ENCODE results near the gene KLF11.

DNA sequence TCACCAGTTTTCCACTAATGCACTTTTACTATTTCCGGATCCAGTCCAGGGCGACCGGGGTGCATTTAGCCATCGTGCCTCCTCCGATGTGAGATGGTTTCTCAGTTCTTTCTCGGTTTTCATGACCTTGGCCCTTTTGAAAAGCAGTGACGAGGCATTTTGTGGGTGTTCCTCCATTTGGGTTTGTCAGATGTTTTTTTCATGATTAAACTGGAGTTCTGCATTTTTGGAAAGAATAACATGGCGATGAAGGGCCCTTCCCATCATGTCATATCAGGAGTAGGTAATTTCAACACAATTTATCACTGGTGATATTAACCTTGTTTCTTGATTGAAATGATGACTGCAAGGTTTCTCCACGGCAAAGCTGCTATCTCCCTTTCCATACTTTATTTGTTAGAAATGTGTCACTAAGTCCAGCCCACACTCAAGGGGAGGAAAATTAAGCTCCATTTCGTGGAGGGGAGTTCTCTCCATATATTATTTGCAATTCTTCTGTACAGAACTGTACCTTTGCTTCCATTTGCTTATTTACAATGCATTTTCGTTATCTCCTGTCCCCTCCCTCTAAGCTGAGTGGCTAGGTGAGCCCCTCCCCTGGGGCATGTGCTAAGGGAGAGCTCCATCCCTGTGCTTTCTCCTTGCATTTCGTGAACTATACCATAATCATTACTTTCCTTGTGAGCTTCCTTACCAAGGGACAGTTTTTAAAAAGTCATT, 8.9 kb upstream of the KLF11 start:
- TF ChIP-seq, protein P1, sequence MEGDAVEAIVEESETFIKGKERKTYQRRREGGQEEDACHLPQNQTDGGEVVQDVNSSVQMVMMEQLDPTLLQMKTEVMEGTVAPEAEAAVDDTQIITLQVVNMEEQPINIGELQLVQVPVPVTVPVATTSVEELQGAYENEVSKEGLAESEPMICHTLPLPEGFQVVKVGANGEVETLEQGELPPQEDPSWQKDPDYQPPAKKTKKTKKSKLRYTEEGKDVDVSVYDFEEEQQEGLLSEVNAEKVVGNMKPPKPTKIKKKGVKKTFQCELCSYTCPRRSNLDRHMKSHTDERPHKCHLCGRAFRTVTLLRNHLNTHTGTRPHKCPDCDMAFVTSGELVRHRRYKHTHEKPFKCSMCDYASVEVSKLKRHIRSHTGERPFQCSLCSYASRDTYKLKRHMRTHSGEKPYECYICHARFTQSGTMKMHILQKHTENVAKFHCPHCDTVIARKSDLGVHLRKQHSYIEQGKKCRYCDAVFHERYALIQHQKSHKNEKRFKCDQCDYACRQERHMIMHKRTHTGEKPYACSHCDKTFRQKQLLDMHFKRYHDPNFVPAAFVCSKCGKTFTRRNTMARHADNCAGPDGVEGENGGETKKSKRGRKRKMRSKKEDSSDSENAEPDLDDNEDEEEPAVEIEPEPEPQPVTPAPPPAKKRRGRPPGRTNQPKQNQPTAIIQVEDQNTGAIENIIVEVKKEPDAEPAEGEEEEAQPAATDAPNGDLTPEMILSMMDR (IDR thresholded peaks at IDR 0.05) = no peak
- TF ChIP-seq POLR2AphosphoS5 (IDR thresholded peaks at IDR 0.05) = no peak
- no peak for TF ChIP-seq POLR2A (IDR thresholded peaks at IDR 0.05)
- TF ChIP-seq EP300 (IDR thresholded peaks at IDR 0.05) = no peak

Measured in suprapubic skin (tissue), 4 donors.